Activated CD4-positive, alpha-beta memory T cell treated with anti-CD3 and anti-CD28 coated beads, Interleukin-2, amount 10 ng/mL, durations not matched to agents 7 days and 5 days (primary cell): ENCODE data around the gene PDCD6IP. TPM values are rescaled to one million over a fixed set of nuclear protein-coding genes. Genes with fewer than 3 reads are reported as not detected.
"Not testable (repeated sequence)": the region's sequence is repeated elsewhere in the genome, so short reads cannot be mapped to it uniquely, and the experiment has no call there.

ENCODE experiments used
- CTCF ChIA-PET: fragments of 350-600 bp; sonication (Branson Sonifier 250); formaldehyde crosslinking; loops from one replicate; lab custom pipeline; 2021; ENCODE audit warnings: antibody characterized with exemption, inconsistent platforms; lab: Charles Lee
- POLR2A ChIA-PET: fragments of 350-600 bp; sonication (Branson Sonifier 250); formaldehyde crosslinking; loops from one replicate; lab custom pipeline; 2021; ENCODE audit warnings: antibody characterized with exemption; lab: Charles Lee
- DNase-seq: peaks from one replicate; pipeline ENCODE4 v3.0.0-alpha.2; 2020
- H3K27ac Mint-ChIP-seq: one replicate; pipeline ENCODE4 v1.8.0; 2021; ENCODE audit warnings: mild to moderate bottlenecking, mixed read lengths
- H3K27me3 Mint-ChIP-seq: one replicate; pipeline ENCODE4 v1.8.0; 2021; ENCODE audit warnings: mixed read lengths
- H3K36me3 Mint-ChIP-seq: one replicate; pipeline ENCODE4 v1.8.0; 2021; ENCODE audit warnings: low read depth, mixed read lengths
- H3K4me1 Mint-ChIP-seq: one replicate; pipeline ENCODE4 v1.8.0; 2021; ENCODE audit warnings: mixed read lengths
- H3K4me3 Mint-ChIP-seq: one replicate; pipeline ENCODE4 v1.8.0; 2021; ENCODE audit warnings: mild to moderate bottlenecking, mixed read lengths
- H3K9me3 Mint-ChIP-seq: one replicate; pipeline ENCODE4 v1.8.0; 2021; ENCODE audit warnings: mixed read lengths
- total RNA-seq, 2 experiments: library from RNA; stranded (reverse); gene quantifications; one replicate each; pipeline ENCODE4 v1.2.3, GENCODE V29; 2021

Gene PDCD6IP
- total RNA-seq, 2 experiments from 2014 or later: 211 TPM

DNA sequence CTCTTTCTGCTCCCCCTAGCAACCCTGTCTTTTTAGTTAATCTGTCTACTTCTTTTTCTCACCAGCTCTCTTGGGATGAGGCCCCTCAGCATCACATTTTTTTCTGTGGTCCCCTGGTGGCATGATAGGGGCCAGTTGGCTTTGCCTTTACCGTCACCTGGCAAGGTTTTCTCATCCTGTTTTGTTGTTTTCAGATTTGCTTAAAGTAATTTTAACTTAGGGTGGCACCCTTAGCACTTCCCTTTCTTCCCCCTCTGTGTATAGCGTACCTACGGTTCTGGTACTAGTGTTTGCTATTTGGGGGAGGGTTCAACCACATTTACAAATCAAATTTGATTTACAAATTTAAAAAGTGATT is 35.6 kb downstream of the PDCD6IP start:
- no peaks in the 10 kb centered on the region for H3K9me3 Mint-ChIP-seq
- peaks cover 14% of the 10 kb centered on the region for H3K4me1 Mint-ChIP-seq
- no peak overlapping the region for H3K27ac Mint-ChIP-seq
- DNase-seq: no peak
- H3K27me3 Mint-ChIP-seq: no peaks in the 10 kb centered on the region
- POLR2A ChIA-PET: no interaction called here
- no peak overlapping the region for H3K4me3 Mint-ChIP-seq
- H3K36me3 Mint-ChIP-seq: peaks cover 45% of the 10 kb centered on the region
- CTCF ChIA-PET: no interaction called here

DNA sequence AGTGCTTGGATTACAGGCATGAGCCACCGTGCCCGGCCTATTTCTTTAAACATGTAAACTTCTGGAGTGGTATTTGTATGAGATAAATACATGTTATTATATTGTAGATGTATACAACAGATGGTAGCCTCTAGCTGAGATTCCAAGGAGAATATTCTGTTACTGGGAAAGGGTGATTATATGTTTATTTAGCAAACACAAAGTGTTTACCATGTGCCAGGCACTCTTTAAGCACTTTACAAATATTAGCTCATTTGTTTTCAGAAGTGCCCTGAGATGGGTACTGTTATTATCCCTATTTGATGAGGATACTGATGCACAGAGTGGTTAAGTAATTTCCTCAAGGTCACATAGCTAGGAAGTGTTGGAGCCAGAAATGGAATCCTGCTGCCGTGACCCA is 38.8 kb downstream of the PDCD6IP start:
- POLR2A ChIA-PET: interaction anchor here (1.6 kb wide), 1 partner anchor 38 kb away, joined by 6 read pairs; no protein-coding TSS in a partner anchor
- H3K27ac Mint-ChIP-seq, H3K27me3 Mint-ChIP-seq, CTCF ChIA-PET, H3K9me3 Mint-ChIP-seq, DNase-seq, H3K4me3 Mint-ChIP-seq: not testable (repeated sequence)
- peaks cover 46% of the 10 kb centered on the region for H3K36me3 Mint-ChIP-seq
- H3K4me1 Mint-ChIP-seq: peaks cover 14% of the 10 kb centered on the region

DNA sequence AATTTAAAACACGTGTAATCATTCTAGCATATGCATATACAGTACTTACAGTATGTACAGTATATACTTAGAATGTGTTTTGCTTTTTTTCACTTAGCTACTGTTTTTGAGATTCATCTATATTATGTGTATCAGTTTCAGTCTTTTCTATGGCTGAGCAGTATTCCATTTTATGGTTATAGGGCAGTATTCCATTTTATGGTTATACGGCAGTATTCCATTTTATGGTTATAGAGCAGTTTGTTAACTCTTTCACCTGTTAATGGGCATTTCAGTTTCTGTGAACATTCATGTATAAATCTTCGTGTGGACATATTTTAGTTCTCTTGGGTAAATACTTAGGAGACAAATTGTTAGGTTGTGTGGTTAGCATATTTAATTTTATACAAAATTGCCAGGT is 40.9 kb downstream of the PDCD6IP start:
- no peak for DNase-seq
- ChIA-PET CTCF (no interaction called here), POLR2A (no interaction called here)
- no peaks in the 10 kb centered on the region for H3K9me3 Mint-ChIP-seq
- H3K27me3 Mint-ChIP-seq: no peaks in the 10 kb centered on the region
- H3K4me3 Mint-ChIP-seq: no peak overlapping the region
- H3K27ac Mint-ChIP-seq: no peak overlapping the region
- H3K36me3 Mint-ChIP-seq: peaks cover 50% of the 10 kb centered on the region
- H3K4me1 Mint-ChIP-seq: peaks cover 4% of the 10 kb centered on the region

DNA sequence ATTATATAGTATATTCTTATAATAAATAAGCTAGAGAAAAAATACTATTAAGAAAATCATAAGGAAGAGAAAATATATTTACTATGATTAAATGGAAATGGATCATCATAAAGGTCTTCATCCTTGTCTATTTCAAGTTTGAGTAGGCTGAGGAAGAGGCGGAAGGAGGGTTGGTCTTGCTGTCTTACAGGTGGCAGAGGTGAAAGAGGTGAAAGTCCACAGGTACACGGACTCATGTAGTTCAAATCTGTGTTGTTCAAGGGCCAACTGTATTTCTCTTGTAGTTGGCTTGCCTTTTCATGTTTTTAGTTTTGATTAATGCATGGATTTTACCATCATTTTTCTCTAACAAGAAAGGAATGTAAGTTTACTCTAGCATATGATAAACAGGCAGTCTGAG is 41.7 kb downstream of the PDCD6IP start:
- Mint-ChIP-seq H3K36me3 (peaks cover 47% of the 10 kb centered on the region), H3K4me3 (no peak overlapping the region), H3K4me1 (peaks cover under 1% of the 10 kb centered on the region), H3K27ac (no peak overlapping the region), H3K27me3 (no peaks in the 10 kb centered on the region), H3K9me3 (no peaks in the 10 kb centered on the region)
- no peak for DNase-seq
- ChIA-PET POLR2A (no interaction called here), CTCF (no interaction called here)

DNA sequence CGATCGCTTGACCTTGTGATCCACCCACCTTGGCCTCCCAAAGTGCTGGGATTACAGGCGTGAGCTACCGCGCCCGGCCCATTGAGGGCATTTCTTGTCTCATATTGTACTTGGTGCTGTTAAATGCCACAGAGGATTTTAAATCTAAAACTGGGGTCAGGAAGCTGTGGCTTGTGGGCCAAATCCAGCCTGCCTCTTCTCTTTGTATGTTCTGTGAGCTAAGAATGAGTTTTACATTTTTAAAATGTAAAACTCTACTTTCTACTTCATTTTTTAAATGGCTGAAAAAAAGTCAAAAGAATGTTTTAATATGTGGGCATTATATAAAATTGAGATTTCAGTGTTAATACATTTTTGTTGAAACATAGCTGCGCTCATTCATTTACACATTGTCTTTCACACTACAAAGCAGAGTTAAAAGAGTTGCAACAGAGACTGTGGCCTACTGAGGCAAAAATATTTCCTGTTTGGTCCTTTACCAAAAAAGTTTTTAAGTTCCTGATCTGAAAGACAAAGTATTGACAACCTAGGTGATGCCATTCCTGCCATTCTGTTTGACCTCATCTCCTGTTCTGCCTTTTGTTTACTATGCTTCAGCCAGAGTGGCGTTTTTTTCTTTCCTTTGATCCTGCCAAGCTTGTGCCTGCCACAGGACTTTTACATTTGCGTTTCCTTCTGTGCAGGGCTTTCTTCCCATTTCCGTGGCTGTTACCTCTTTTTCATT is 50.4 kb downstream of the PDCD6IP start:
- H3K36me3 Mint-ChIP-seq: peaks cover 51% of the 10 kb centered on the region
- CTCF ChIA-PET: no interaction called here
- peaks cover 36% of the 10 kb centered on the region for H3K4me1 Mint-ChIP-seq
- H3K9me3 Mint-ChIP-seq: no peaks in the 10 kb centered on the region
- no peak overlapping the region for H3K4me3 Mint-ChIP-seq
- no peaks in the 10 kb centered on the region for H3K27me3 Mint-ChIP-seq
- H3K27ac Mint-ChIP-seq: peak overlapping the region; percentile 73
- DNase-seq: no peak
- POLR2A ChIA-PET: interaction anchor here (0.6 kb wide), 1 partner anchor 50 kb away, joined by 3 read pairs; no protein-coding TSS in a partner anchor

DNA sequence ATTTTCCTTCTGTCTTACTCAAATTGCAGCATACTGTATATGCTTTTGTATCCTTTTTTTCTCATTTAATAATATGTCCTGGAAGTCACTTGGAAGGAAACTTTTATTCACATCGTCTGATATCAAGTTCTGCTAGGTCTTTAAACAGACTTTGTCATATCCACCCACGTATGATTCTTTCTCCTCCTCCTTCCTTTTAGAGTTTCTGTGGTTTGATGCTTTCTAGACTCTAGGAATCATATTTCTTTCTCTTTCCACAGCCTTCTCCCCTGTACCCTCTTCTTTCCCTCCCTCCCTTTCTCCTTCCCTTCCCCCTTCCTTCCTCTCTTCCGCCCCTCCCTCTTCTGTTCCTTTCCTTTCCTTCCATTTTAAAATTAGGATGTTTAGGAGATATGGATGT is 52.2 kb downstream of the PDCD6IP start:
- CTCF ChIA-PET, POLR2A ChIA-PET, H3K9me3 Mint-ChIP-seq, H3K27ac Mint-ChIP-seq, H3K4me3 Mint-ChIP-seq, DNase-seq, H3K27me3 Mint-ChIP-seq: not testable (repeated sequence)
- H3K4me1 Mint-ChIP-seq: peaks cover 50% of the 10 kb centered on the region
- H3K36me3 Mint-ChIP-seq: peaks cover 61% of the 10 kb centered on the region

DNA sequence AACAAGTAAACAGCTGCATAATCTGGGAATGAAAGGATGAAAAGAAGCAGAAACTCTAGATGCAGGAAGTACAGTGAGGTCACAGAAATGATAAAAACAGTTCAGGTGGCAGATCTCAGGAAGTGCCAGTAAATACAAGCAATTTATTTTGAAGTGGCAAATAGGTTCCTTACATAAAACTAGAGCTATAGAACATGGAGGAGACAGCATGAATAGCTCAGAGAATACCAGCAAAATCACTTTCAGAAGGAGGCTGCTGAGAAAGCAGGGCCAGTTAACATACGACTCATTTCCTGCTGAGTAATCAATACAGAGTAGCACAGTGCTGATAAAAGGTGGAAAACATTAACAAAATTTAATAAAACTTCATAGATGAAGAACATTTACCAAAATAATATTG is 57.0 kb downstream of the PDCD6IP start:
- not testable (repeated sequence) for H3K27me3 Mint-ChIP-seq, H3K9me3 Mint-ChIP-seq, DNase-seq, H3K4me3 Mint-ChIP-seq
- peaks cover 32% of the 10 kb centered on the region for H3K4me1 Mint-ChIP-seq
- ChIA-PET POLR2A (interaction anchor here (1.9 kb wide), 1 partner anchor 56 kb away, joined by 6 read pairs; the partner anchor contains the start of gene PDCD6IP), CTCF (interaction anchor here (2.0 kb wide), 1 partner anchor 28 kb away, joined by 5 read pairs; no protein-coding TSS in a partner anchor)
- peaks cover 47% of the 10 kb centered on the region for H3K36me3 Mint-ChIP-seq
- H3K27ac Mint-ChIP-seq: peak overlapping the region; percentile 60

DNA sequence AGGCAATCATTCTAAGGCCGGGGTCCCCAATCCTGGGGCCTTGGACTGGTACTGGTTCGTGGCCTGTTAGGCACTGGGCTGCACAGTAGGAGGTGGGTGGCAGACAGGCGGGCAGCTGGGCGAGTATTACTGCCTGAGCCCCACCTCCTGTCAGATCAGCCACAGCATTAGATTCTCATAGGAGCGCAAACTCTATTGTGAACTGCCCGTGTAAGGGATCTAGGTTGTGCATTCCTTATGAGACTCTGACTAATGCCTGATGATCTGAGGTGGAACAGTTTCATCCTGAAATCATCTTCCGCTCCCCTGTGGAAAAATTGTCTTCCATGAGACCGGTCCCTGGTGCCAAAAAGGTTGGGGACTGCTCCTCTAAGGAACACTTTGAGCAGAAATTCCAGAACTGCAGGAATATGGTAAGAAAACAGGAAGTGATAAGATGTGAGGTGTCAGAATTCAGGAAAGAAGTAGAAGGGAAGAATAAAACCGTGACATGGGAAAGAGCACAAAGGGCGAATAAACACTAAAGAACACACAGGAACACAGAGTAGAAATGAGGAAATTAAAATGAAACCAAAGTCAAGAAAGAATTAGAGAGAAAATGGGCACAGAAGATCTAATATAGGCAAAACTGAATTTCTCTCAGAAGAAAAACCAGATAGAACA is 57.6 kb downstream of the PDCD6IP start:
- no peaks in the 10 kb centered on the region for H3K27me3 Mint-ChIP-seq
- ChIA-PET POLR2A (no interaction called here), CTCF (interaction anchor here (2.0 kb wide), 1 partner anchor 27 kb away, joined by 5 read pairs; no protein-coding TSS in a partner anchor)
- no peak for DNase-seq
- no peak overlapping the region for H3K4me3 Mint-ChIP-seq
- H3K4me1 Mint-ChIP-seq: peaks cover 26% of the 10 kb centered on the region
- H3K36me3 Mint-ChIP-seq: peaks cover 43% of the 10 kb centered on the region
- H3K27ac Mint-ChIP-seq: peak overlapping the region; percentile 60
- no peaks in the 10 kb centered on the region for H3K9me3 Mint-ChIP-seq

DNA sequence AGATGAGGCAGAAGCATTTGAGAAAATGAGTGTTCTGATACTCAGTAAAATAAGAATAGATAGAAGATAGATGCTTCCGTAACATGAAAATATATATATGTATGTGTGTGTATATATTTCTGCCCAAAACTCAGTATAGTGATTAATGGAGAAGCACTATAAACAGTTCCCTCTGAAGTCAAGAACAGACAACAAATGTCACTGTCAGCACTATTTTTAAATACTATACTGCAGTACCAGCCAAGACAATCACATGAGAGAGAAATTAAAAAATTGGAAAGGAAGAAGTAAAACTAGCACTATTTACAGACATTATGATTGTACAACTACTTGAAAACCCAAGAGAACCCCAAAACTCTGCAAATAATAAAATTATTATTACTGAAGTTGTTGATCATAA is 59.3 kb downstream of the PDCD6IP start:
- CTCF ChIA-PET, H3K9me3 Mint-ChIP-seq, H3K4me3 Mint-ChIP-seq, POLR2A ChIA-PET, DNase-seq, H3K27ac Mint-ChIP-seq, H3K27me3 Mint-ChIP-seq: not testable (repeated sequence)
- H3K36me3 Mint-ChIP-seq: peaks cover 42% of the 10 kb centered on the region
- H3K4me1 Mint-ChIP-seq: peaks cover 21% of the 10 kb centered on the region

DNA sequence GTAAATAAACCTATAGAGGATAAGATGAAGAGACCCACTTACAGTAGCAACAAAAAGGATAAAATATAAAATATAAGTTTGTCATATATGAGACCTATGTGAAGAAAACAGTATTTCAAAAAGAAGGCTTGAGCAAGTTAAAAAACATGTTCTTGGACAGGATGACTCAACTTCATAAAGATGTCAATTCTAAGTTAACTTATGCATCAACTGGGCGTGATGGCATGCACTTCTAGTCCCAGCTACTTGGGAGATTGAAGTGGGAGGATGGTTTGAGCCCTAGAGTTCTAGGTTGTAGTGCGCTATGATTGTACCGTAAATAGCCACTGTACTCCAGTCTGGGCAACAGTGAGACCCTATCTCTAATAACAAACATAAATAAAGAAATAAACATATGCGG is 59.7 kb downstream of the PDCD6IP start:
- H3K27me3 Mint-ChIP-seq: no peaks in the 10 kb centered on the region
- H3K36me3 Mint-ChIP-seq: peaks cover 43% of the 10 kb centered on the region
- no peak overlapping the region for H3K27ac Mint-ChIP-seq
- no peaks in the 10 kb centered on the region for H3K9me3 Mint-ChIP-seq
- ChIA-PET CTCF (no interaction called here), POLR2A (no interaction called here)
- no peak overlapping the region for H3K4me3 Mint-ChIP-seq
- peaks cover 21% of the 10 kb centered on the region for H3K4me1 Mint-ChIP-seq
- no peak for DNase-seq

DNA sequence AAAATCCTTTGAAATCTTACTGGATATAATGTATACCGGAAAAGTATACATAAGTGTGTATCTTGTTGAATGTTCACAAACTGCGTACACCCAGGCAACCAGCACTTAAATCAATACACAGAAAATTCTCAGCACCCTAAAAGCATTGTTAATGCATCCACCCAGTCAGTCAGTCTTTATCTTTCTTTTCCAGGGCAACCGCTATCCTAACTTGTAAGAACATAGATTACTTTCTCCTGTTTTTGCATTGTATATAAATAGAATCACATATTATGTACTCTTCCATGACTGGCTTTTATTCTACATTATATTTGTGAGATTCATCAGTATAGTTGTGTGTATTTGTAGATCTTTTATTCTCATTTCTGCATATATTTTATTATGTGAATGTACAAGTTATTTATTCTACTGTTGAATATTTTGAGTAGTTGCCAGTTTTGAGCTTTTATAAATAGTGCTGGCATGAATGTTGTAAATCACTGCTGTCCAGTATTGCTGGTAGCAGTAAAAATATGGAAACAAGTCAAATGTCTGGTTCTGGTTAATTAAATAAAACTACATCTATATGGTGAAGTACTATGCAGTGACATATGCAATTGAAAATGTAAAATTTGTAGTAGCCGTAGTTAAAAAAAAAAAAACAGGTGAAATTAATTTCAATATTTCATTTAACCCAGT is 62.1 kb downstream of the PDCD6IP start:
- H3K27ac Mint-ChIP-seq: no peak overlapping the region
- CTCF ChIA-PET: interaction anchor here (1.3 kb wide), 1 partner anchor 74 kb away, joined by 3 read pairs; no protein-coding TSS in a partner anchor

DNA sequence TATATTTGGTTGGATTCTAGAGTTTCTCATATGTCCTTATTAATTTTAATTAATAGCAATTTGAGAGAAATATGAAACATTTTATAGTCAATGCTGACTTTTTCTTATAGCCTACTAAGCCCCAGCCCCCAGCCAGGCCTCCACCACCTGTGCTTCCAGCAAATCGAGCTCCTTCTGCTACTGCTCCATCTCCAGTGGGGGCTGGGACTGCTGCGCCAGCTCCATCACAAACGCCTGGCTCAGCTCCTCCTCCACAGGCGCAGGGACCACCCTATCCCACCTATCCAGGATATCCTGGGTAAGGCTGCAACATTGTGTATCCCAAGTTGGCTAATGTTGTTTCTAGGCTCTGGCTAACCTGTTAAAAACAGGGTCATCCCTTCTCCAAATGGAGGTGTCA is 66.7 kb downstream of the PDCD6IP start:
- Mint-ChIP-seq H3K4me3 (no peak overlapping the region), H3K27me3 (no peaks in the 10 kb centered on the region), H3K36me3 (peaks cover 46% of the 10 kb centered on the region), H3K9me3 (no peaks in the 10 kb centered on the region), H3K4me1 (peaks cover 3% of the 10 kb centered on the region), H3K27ac (no peak overlapping the region)
- no peak for DNase-seq
- CTCF ChIA-PET: no interaction called here
- POLR2A ChIA-PET: no interaction called here

More for the DNA sequence above, 62.1 kb downstream of the PDCD6IP start:
- Mint-ChIP-seq H3K4me3 (no peak overlapping the region), H3K4me1 (peaks cover 8% of the 10 kb centered on the region), H3K36me3 (peaks cover 45% of the 10 kb centered on the region), H3K27me3 (no peaks in the 10 kb centered on the region), H3K9me3 (no peaks in the 10 kb centered on the region)
- POLR2A ChIA-PET: no interaction called here
- DNase-seq: no peak

DNA sequence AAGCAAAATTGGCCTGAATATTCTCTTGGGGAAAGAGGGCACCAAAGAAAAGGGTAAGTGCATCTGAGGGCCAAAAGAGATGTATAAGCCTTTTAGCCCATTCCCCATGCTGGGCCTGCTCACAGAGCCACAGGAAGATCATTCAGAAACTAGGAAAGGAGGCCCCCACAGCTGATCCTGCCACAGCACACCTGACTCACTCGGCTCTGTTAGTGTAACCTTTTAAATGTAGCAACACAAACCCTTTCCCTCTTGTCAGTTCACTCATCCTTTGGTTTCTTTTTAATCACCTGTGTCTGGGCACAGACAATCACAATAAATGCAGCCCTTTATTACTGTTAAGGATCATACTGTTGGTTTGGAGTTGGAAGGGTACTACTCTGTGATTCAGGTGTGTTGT is 69.9 kb downstream of the PDCD6IP start:
- ChIA-PET POLR2A (no interaction called here), CTCF (no interaction called here)
- Mint-ChIP-seq H3K36me3 (peaks cover 40% of the 10 kb centered on the region), H3K27me3 (no peaks in the 10 kb centered on the region), H3K9me3 (no peaks in the 10 kb centered on the region), H3K4me3 (no peak overlapping the region), H3K4me1 (peaks cover 3% of the 10 kb centered on the region), H3K27ac (no peak overlapping the region)
- no peak for DNase-seq
